Activated naive CD4-positive, alpha-beta T cell treated with anti-CD3 and anti-CD28 coated beads, Interleukin-2, amount 50 U/mL, for 16 hours (primary cell): Measurements from ENCODE around the gene RPL27.
A peak's percentile ranks its signal among the peaks of the same experiment; 100 is the strongest.
"Not testable (repeated sequence)": the region's sequence is repeated elsewhere in the genome, so short reads cannot be mapped to it uniquely, and the experiment has no call there.

Experiments used
- DNase-seq: peaks from one replicate; pipeline ENCODE4 v3.0.0-alpha.2; 2020

The RPL27 gene

GRCh38 chr17:42997984-42998938 is at the start of gene RPL27:
Gene RPL27, plus strand, starts transcription at chr17:42998419. Its CDS starts 332 bp downstream, at chr17:42998751.
- peak; percentile 96 for DNase-seq

DNA sequence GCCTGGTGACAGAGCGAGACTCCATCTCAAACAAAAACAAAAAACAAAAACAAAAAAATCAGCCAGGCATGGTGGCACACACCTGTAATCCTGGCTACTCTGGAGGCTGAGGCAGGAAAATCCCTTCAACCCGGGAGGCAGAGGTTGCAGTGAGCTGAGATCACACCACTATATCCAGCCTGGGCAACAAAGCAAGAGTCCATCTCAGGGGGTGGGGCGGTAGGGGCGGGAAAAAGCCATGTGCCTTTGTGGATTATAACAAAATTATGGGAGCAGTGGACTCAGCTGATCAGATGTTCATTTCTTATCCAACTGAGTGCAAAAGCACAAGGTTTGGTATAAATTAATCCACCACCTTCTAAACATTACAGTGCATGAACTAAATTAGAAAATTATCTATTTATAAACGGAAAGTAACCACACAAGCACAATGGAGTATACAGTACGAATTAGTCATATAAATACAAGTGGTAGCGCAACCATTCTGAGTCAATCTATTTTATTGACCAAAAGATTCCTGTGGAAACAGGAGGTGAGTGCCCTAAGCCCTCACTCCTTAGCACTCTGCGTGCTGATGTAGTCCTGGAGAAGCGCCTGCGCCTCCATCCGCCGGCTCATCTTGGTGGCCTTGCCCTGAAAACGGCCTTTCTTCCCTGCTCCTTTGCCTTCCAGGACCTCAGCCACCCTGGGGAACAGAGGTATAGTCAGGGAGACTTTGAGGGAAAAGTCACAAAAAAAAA is 48.0 kb upstream of the RPL27 start:
- no peak for DNase-seq

DNA sequence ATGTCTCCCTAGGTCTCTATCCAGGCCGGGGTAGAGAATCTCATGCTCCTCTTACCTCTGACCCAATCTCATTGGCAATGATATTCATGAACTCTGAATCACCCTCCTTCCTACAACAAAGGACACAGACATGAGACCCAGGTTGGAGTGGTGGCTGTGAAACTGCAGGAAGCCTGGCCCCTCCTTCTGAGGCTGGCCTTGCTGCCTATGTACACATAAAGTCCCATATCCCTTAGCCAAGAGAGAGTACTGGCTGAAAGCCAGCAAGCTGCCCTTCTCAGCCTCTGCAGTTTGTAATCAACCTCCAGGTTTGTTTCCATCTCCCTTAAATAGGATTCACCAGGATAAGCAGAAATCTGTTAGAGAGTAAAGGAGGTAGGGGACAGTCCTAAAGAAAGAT is 44.5 kb upstream of the RPL27 start:
- no peak for DNase-seq

DNA sequence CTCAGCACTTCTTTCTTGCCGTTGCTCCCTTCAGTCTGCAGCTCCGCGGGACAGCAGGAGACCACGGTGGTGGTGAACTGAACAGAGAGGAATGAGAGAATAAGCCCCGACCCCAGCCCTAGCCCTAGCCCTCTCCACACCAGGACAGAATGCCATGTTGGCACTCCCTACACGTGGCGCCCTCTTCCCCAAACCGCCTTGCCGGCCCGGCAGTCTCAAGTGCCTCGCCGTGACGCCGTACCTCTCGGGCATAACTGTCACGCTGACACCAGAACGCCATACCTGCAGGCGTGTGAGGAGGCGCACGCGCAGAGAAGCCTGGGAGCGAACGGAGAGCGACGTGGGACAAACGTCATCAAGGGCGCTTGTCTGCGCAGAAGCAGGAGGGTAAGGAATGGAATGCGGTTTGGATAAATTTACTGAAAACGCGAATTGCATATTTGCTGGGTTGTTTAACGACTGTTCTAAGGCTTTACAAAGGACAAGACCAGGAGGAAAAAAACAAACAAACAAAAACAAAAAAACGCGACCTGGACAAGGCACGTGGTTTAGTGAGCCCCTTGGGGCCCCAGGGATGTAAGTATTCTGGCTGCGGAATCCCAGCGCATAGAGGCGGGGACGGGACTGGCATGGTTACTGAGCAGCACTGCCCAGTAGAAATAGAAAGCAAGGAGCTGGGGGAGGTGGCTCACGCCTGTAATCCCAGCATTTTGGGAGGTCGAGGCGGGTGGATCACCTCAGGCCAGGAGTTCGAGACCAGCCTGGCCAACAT is 33.9 kb upstream of the RPL27 start, which contains the start of gene AARSD1:
Gene AARSD1, minus strand, starts transcription at position 294 of the 772 bp plus-strand sequence. Its CDS starts 14 bp downstream, at position 280.
- peak; percentile 91 for DNase-seq

- no peak for DNase-seq
Measured at GRCh38 chr17:42967925-42968324, 30.3 kb upstream of the RPL27 start.

- DNase-seq = no peak
Measured at GRCh38 chr17:42969001-42969581, 29.1 kb upstream of the RPL27 start.

DNA sequence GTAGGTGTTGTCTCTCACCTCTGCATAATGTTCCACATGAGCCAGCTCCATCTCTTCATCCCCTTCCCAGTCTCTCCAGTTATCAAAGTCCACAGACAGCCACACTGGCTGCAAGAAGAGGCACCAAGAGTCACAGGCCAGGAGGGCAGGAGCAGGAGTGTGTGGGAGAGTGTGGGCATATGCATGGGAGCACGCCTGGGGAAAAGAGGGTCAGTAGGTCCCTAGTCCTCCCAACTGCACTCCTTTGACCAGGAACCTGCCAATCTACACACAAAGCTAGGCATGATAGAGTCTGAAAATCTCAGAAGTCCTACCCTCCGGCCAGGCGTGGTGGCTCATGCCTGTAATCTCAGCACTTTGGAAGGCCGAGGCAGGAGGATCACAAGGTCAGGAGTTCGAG is 26.6 kb upstream of the RPL27 start:
- DNase-seq = no peak

- not testable (repeated sequence) for DNase-seq
Measured at GRCh38 chr17:42973323-42973722, 24.9 kb upstream of the RPL27 start.

DNA sequence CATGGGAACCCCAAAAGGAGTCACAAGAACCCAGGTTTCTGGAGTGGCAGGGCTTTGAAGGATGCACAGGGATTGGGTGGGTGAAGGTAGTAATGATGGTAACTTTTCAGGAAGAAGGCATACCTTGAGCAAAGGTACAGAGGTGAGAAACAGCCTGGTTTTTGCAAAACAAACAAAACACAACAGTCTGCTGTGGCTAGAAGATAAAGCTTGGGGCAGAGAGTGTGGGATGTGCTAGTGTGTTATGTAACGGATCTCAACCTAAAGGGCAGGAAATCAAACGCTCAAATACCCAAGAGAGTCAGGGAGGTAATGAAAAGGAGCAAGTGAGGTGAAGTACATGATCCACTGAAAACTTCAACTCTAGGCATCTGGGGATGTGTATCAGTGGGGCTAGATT is 23.0 kb upstream of the RPL27 start:
- DNase-seq = no peak

GRCh38 chr17:42975701-42976100 is 22.5 kb upstream of the RPL27 start:
- not testable (repeated sequence) for DNase-seq

- DNase-seq = peak; percentile 34
Measured at GRCh38 chr17:42979511-42980273, 18.5 kb upstream of the RPL27 start, which contains the start of gene PTGES3L. Gene PTGES3L, minus strand, starts transcription at chr17:42980080. Its CDS starts 27 bp downstream, at chr17:42980053.

DNA sequence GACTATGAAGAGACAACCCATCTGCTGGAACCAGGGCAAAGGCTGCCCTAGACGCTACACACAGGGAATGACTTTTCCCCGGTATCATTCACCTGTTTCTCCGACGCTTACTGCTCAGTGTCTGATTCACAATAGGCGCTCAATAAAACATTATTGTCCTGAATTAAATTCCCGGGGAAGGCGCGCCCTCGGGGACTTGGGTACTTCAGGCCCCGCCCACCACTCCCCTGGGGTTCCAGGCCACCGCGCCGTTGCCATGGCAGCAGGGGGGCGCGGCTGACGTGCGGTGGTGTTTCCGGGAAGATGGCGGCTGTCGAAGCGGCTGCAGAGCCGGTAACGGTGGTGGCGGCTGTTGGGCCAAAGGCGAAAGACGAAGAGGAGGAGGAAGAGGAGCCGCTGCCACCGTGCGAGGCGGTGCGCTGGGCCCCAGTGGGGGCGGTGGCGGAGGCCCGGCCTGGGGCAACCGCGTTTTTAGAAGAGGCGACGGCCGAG is 17.9 kb upstream of the RPL27 start, which contains the start of gene RUNDC1:
Gene RUNDC1, plus strand, starts transcription at position 292 of the 492 bp plus-strand sequence. Its CDS starts 12 bp downstream, at position 304.
- peak; percentile 93 for DNase-seq

- DNase-seq = peak; percentile 68
Measured at GRCh38 chr17:42980766-42981397, 17.3 kb upstream of the RPL27 start.

DNA sequence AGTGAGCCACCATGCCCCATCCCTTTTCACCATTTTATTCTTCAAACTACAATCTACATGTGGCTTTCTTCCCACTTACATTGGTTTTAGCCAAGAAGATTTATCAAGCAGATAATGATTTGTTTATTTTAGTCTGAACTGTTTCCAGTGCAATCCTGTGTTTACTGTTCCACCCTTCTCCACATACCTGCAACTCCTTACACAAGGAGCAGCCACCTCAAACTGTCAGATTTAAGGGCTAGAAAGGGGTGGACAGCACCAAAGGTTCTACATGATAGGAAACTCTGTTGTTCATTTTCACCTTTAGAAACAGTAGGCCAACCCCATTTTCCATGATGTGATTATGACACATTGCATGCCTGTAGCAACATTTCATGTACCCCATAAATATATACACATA is 16.0 kb upstream of the RPL27 start:
- DNase-seq = no peak

GRCh38 chr17:42985225-42985624 is 13.0 kb upstream of the RPL27 start:
- DNase-seq = no peak

DNA sequence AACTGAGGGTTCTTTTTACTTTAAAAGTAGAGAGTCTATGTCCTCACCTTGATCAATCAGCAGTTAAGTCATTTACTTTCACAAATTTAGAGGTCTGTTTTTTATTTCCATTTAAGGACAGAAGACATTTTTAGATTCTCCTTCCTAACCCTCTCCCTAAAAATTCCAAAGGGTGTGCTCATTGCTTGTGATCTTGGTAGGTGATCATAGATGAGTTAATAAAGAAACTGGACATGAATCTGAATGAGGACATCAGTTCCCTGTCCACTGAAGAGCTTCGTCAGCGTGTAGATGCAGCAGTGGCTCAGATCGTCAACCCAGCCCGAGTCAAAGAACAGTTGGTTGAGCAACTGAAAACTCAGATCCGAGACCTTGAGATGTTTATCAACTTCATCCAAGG is 9.1 kb upstream of the RPL27 start:
- DNase-seq = no peak

DNA sequence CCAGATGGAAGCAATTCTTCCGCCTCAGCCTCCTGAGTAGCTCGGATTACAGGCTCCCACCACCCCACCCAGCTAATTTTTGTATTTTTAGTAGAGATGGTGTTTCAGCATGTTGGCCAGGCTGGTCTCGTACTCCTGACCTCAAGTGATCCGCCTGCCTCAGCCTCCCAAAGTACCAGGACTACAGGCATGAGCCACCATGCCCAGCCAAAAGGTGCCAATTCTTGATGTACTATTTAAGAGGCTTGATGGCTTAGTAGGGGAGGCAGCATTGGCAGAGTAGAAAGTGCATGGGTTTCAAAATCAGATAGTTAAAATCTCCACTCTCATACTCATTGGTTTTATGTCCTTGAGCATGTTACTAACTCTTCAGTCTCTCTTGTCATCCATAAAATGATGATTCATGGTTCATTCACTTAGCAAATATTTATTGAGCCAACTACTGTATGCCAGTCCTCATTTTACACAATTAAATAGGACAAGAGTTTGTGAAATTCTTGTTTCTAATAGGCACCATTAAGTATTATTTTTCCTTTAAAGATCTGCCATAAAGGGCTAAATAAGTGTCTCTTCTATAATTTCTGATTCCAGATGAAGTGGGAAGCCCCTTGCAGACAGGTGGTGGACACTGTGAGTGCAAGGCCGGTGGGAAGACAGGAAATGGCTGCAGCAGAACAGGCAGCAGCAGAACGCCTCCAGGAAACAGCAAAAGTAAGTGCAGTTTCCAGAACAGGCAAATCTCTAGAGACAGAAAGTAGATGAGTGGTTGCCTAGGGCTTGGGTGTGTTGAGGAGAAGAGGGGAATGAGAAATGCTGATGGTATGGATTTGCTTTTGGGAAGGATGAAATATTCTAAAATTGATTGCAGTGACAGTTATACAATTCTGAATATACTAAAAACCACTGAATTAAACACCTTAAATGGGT is 8.2 kb upstream of the RPL27 start:
- no peak for DNase-seq

DNA sequence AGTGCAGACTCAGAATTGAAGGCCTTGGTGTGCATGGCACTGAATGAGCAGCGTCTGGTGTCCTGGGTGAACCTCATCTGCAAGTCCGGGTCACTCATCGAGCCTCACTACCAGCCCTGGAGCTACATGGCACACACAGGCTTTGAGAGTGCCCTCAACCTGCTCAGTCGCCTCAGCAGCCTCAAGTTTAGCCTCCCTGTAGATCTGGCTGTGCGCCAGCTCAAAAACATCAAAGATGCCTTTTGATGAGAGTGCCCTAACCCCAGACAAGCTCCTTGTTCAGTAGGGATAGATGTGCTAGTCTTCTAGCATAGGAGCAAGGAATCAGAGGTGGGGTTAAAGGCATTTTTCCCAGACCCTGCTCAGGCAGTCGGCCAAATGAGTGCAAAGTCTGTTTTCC is 6.7 kb upstream of the RPL27 start:
- DNase-seq = no peak

DNA sequence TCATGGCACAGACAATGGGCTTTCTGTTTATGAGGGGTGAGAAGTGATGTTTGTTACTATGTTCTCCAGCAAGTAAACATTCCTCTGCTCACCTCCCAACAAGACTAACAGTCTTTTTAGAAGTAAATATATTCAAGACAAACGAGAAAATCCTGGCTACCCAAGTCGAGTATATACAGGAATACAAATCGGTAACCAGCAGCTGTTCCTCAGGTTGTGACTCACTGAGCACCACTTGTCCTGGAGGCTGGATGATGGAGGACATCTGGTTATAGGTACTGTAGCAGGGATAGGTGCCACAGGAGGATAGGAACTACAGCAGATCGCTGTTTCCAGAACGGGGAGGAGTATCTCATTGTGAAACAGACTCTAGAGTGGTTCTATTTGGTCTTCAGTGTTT is 5.3 kb upstream of the RPL27 start:
- no peak for DNase-seq

DNA sequence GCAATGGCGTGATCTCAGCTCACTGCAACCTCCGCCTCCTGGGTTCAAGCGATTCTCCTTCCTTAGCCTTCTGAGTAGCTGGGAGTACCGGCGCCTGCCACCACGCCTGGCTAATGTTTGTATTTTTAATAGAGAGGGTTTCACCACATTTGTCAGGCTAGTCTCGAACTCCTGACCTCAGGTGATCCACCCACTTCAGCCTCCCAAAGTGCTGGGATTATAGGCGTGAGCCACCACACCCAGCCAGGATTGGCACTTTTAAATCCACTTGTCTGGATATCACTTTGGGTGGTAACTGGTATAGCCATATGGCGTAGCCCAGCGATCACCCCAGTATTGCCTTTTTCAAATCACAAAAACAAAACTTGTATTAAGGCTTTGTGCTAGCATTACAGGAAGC is 4.3 kb upstream of the RPL27 start:
- not testable (repeated sequence) for DNase-seq
